ENCODE measurements around the gene RPS21.

RPS21 gene

DNA sequence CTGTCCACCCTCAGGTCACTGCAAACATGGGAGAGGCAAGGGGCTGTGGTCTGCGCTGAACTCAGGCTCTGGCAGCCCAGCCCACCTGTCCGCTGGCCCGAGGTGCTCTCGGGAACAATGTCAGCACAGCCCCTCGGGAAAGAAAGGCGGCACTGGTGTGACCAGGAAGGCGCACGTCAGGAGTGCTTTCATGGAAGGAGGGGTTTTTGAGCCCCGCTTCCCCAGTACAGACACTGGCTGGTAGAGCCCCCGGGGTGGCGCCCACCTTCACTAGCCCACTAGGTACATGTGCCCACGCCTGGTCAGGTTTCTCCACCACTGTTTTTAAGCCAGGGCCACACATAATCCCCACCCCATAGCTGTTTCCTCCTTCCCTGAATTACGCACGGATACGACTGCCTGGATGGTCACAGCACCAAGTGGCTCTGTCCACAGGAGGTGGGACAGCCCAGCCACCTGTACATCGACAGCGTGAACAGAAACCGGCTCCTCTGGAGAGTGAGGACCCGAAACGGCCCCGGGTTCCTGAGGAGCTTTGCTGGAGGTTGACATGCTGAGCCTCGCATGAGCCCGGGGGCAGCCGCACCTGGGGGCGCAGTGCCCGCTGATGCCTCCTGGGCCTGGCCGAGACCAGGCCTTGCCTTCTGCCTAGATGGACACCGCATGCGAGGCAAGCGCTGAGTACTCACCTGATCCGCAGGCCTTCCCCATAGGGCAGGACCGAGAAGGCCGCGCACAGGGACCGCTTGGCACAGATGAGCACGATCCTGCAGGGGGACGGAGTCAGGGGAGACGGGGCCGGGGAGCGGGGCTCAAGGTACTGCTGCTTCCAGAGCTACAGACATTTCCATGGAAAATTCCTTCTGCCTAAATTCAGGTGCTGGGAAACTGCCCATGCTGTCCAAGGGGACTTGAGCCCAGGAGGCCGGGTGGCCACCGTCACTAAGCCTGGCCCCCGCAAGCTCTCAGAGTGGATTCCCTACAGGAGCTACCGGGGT, 7.6 kb downstream of the RPS21 start:
- TF ChIP-seq, protein P1, sequence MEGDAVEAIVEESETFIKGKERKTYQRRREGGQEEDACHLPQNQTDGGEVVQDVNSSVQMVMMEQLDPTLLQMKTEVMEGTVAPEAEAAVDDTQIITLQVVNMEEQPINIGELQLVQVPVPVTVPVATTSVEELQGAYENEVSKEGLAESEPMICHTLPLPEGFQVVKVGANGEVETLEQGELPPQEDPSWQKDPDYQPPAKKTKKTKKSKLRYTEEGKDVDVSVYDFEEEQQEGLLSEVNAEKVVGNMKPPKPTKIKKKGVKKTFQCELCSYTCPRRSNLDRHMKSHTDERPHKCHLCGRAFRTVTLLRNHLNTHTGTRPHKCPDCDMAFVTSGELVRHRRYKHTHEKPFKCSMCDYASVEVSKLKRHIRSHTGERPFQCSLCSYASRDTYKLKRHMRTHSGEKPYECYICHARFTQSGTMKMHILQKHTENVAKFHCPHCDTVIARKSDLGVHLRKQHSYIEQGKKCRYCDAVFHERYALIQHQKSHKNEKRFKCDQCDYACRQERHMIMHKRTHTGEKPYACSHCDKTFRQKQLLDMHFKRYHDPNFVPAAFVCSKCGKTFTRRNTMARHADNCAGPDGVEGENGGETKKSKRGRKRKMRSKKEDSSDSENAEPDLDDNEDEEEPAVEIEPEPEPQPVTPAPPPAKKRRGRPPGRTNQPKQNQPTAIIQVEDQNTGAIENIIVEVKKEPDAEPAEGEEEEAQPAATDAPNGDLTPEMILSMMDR (IDR thresholded peaks at IDR 0.05; ENCODE audit: low read depth, low read length, missing control alignments): no peak
- H3K4me3 ChIP-seq (replicated peaks; ENCODE audit: low read depth, low read length): no peak overlapping the region
- no peak for DNase-seq (ENCODE audit: extremely low read depth, low read depth)

GRCh38 chr20:62395311-62396242, 8.7 kb downstream of the RPS21 start:
- DNase-seq (ENCODE audit: extremely low read depth, low read depth): no peak
- TF ChIP-seq, protein P1 (IDR thresholded peaks at IDR 0.05; ENCODE audit: low read depth, low read length, missing control alignments): no peak
- H3K4me3 ChIP-seq (replicated peaks; ENCODE audit: low read depth, low read length): no peak overlapping the region

- no peak for DNase-seq (ENCODE audit: extremely low read depth, low read depth)
- TF ChIP-seq, protein P1 (IDR thresholded peaks at IDR 0.05; ENCODE audit: low read depth, low read length, missing control alignments): no peak
- no peak overlapping the region for H3K4me3 ChIP-seq (replicated peaks; ENCODE audit: low read depth, low read length)
Observed at GRCh38 chr20:62396367-62397239, 9.7 kb downstream of the RPS21 start.

DNA sequence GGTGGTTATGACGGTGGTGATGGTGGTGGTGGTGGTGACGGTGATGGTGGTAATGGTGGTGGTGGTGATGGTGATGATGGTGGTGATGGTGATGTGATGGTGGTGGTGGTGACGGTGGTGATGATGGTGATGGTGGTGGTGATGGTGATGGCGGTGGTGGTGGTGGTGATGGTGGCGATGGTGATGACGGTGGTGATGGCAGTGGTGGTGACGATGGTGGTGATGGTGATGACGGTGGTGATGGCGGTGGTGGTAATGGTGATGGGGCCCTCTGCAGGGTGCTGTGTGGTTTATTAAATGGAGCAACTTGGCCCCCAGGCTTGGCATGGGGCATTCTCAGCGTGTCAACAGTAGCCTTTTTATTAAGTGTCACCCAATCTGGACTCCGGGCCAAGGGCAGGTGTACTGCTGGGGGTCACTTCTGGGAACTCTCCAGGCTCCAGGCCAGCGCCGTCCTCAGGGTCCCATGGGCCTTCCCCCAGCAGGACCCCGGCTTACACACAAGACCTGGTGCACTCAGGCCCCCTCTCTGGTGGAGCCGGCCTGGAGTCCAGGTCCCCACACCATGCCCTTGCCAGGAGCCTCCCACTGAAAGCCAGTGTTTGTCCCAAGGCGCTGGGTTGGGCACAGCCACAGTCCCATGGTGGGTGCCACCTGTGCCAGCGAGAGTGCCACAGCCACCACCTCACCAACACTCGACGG, 11.4 kb downstream of the RPS21 start:
- TF ChIP-seq, protein P1 (IDR thresholded peaks at IDR 0.05; ENCODE audit: low read depth, low read length, missing control alignments): no peak
- no peak for DNase-seq (ENCODE audit: extremely low read depth, low read depth)
- H3K4me3 ChIP-seq (replicated peaks; ENCODE audit: low read depth, low read length): no peak overlapping the region

GRCh38 chr20:62400021-62400420, 13.1 kb downstream of the RPS21 start:
- no peak overlapping the region for H3K4me3 ChIP-seq (replicated peaks; ENCODE audit: low read depth, low read length)
- DNase-seq (ENCODE audit: extremely low read depth, low read depth): no peak
- TF ChIP-seq, protein P1 (IDR thresholded peaks at IDR 0.05; ENCODE audit: low read depth, low read length, missing control alignments): no peak

Data from HFF-Myc (cell line).